Panc1 (cell line): ENCODE measurements around the gene TMEM163. TPM values are rescaled to one million over a fixed set of nuclear protein-coding genes. Genes with fewer than 3 reads are reported as not detected.

Experiments
- ATAC-seq: fragments of 200-7000 bp; cut with Tn5 transposase; 2 replicates; pipeline ENCODE4 v1.9.1; 2020; ENCODE audit warnings: mild to moderate bottlenecking, moderate library complexity
- BruUV-seq: library from RNA; stranded (reverse); fragments of 400-500 nt; replicated peaks from 2 replicates; lab custom pipeline; 2021; lab: Mats Ljungman, UMichigan
- CTCF ChIA-PET: fragments of 300-600 bp; sonication (Branson Sonifier 250); formaldehyde crosslinking; loops from one replicate; lab custom pipeline; 2022; ENCODE audit warnings: antibody characterized with exemption; lab: Charles Lee
- POLR2A ChIA-PET: fragments of 300-600 bp; sonication (Branson Sonifier 250); formaldehyde crosslinking; loops from one replicate; lab custom pipeline; 2022; ENCODE audit warnings: antibody characterized with exemption; lab: Charles Lee
- DNase-seq: peaks from one replicate; pipeline ENCODE4 v3.0.0-alpha.2; 2010; ENCODE audit warnings: low read depth, low spot score
- H3K27ac ChIP-seq: 2 replicates; pipeline ENCODE4 v1.5.1; 2011; ENCODE audit warnings: mild to moderate bottlenecking, low read length, inconsistent platforms
- H3K27me3 ChIP-seq: fragments of 200-500 bp; sonication (Bioruptor generic); 2 replicates; pipeline ENCODE4 v1.6.0; 2014; ENCODE audit warnings: low read length, inconsistent platforms; ENCODE audit not compliant: control insufficient read depth, insufficient read depth
- H3K36me3 ChIP-seq: fragments of 200-500 bp; sonication (Bioruptor generic); 2 replicates; pipeline ENCODE4 v1.5.1; 2014; ENCODE audit warnings: inconsistent platforms, mild to moderate bottlenecking, low read length, moderate library complexity; ENCODE audit not compliant: control insufficient read depth, insufficient read depth
- H3K4me1 ChIP-seq: 2 replicates; pipeline ENCODE4 v1.5.1; 2011; ENCODE audit warnings: inconsistent platforms, mild to moderate bottlenecking, low read length, moderate library complexity; ENCODE audit not compliant: control insufficient read depth, insufficient read depth
- H3K4me3 ChIP-seq, 2 experiments: 2 replicates each; pipeline ENCODE4 v1.5.1; 2011 to 2012; ENCODE audit warnings: low read depth in 2 of 2, low read length in 2 of 2, mild to moderate bottlenecking in 2 of 2, inconsistent platforms in 1 of 2, moderate library complexity in 1 of 2
- H3K9me3 ChIP-seq: fragments of 200-500 bp; sonication (Bioruptor generic); 2 replicates; pipeline ENCODE4 v1.5.1; 2014; ENCODE audit warnings: low read depth, mild to moderate bottlenecking, inconsistent platforms, low read length, moderate library complexity; ENCODE audit not compliant: control insufficient read depth, insufficient read depth
- POLR2AphosphoS5 ChIP-seq: IDR thresholded peaks from 2 replicates; pipeline ENCODE4 v1.6.1; 2012; ENCODE audit warnings: mild to moderate bottlenecking, low read depth, low read length, moderate library complexity
- SIN3A ChIP-seq: IDR thresholded peaks from 2 replicates; pipeline ENCODE4 v1.6.1; 2012; ENCODE audit warnings: low read depth, mild to moderate bottlenecking, low read length, moderate library complexity, borderline replicate concordance; ENCODE audit not compliant: insufficient read depth
- TCF7L2 ChIP-seq: IDR thresholded peaks from 2 replicates; pipeline ENCODE4 v1.6.1; 2011; ENCODE audit warnings: mild to moderate bottlenecking, low read depth, low read length, inconsistent platforms
- in situ Hi-C: cut with HindIII; loops from 2 replicates; pipeline ENCODE4 v1.10.0; 2016; ENCODE audit warnings: low sequenced_read_pairs, low pct_unique_long_range_greater_than_20kb
- intact Hi-C: fragments of 100-400 bp; cut with micrococcal nuclease; formaldehyde crosslinking; loops from one replicate; pipeline ENCODE4 v1.10.0; 2022; ENCODE audit not compliant: unreplicated experiment
- total RNA-seq: library from RNA; stranded (reverse); gene quantifications from one replicate; pipeline ENCODE4 v1.2.1, GENCODE V29; 2021; ENCODE audit not compliant: unreplicated experiment
- TF ChIP-seq, protein P1 (sequence below), 2 experiments: IDR thresholded peaks; 2 replicates each; pipeline ENCODE4 v1.6.1; 2011 to 2012; ENCODE audit warnings: low read depth in 2 of 2, control low read depth in 1 of 2, low read length in 1 of 2, mild to moderate bottlenecking in 1 of 2, moderate library complexity in 1 of 2; ENCODE audit not compliant: insufficient read depth in 1 of 2
- TF ChIP-seq, protein P2 (sequence below): fragments of 450-650 bp; IDR thresholded peaks from 2 replicates; pipeline ENCODE4 v1.5.1; 2017; ENCODE audit warnings: mild to moderate bottlenecking

TMEM163 gene
- total RNA-seq, 1 experiment from 2014 or later, result not detected

DNA sequence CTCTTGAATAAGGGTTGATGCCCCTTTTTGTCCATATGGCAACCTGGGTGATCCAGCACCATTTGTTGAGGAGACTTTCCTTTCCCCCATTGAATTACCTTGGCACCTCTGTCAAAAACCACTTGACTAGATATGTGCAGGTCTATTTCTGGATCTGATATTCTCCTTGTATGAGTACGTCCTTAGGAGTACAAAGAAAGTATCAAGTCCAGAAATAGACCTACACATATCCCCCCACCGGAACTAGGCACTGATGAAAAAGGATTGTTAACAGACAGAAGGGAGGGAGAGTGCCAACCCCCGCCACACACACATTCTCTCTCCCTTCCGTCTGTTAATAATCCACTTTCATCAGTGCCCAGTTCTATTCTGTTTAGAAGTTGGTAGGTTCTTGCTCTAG, 225.0 kb downstream of the TMEM163 start:
- ChIA-PET CTCF (no interaction called here), POLR2A (no interaction called here)
- ATAC-seq (no peak), DNase-seq (no peak)
- intact Hi-C loops, result no loop called here
- TF ChIP-seq TCF7L2, result no peak
- TF ChIP-seq POLR2AphosphoS5, result no peak
- TF ChIP-seq, protein P1, sequence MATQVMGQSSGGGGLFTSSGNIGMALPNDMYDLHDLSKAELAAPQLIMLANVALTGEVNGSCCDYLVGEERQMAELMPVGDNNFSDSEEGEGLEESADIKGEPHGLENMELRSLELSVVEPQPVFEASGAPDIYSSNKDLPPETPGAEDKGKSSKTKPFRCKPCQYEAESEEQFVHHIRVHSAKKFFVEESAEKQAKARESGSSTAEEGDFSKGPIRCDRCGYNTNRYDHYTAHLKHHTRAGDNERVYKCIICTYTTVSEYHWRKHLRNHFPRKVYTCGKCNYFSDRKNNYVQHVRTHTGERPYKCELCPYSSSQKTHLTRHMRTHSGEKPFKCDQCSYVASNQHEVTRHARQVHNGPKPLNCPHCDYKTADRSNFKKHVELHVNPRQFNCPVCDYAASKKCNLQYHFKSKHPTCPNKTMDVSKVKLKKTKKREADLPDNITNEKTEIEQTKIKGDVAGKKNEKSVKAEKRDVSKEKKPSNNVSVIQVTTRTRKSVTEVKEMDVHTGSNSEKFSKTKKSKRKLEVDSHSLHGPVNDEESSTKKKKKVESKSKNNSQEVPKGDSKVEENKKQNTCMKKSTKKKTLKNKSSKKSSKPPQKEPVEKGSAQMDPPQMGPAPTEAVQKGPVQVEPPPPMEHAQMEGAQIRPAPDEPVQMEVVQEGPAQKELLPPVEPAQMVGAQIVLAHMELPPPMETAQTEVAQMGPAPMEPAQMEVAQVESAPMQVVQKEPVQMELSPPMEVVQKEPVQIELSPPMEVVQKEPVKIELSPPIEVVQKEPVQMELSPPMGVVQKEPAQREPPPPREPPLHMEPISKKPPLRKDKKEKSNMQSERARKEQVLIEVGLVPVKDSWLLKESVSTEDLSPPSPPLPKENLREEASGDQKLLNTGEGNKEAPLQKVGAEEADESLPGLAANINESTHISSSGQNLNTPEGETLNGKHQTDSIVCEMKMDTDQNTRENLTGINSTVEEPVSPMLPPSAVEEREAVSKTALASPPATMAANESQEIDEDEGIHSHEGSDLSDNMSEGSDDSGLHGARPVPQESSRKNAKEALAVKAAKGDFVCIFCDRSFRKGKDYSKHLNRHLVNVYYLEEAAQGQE (IDR thresholded peaks at IDR 0.05; ENCODE audit: insufficient read depth in 1 of 2, low read depth in 2 of 2, low read length in 1 of 2), result no peak
- no peak for TF ChIP-seq SIN3A
- TF ChIP-seq, protein P2, sequence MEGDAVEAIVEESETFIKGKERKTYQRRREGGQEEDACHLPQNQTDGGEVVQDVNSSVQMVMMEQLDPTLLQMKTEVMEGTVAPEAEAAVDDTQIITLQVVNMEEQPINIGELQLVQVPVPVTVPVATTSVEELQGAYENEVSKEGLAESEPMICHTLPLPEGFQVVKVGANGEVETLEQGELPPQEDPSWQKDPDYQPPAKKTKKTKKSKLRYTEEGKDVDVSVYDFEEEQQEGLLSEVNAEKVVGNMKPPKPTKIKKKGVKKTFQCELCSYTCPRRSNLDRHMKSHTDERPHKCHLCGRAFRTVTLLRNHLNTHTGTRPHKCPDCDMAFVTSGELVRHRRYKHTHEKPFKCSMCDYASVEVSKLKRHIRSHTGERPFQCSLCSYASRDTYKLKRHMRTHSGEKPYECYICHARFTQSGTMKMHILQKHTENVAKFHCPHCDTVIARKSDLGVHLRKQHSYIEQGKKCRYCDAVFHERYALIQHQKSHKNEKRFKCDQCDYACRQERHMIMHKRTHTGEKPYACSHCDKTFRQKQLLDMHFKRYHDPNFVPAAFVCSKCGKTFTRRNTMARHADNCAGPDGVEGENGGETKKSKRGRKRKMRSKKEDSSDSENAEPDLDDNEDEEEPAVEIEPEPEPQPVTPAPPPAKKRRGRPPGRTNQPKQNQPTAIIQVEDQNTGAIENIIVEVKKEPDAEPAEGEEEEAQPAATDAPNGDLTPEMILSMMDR, result no peak
- no TSS peak for BruUV-seq
- in situ Hi-C loops, result no loop called here
- Histone ChIP-seq H3K27me3 (peaks cover 11% of the 10 kb centered on the region), H3K27ac (no peak overlapping the region), H3K9me3 (no peaks in the 10 kb centered on the region), H3K36me3 (no peaks in the 10 kb centered on the region), H3K4me1 (peaks cover 5% of the 10 kb centered on the region; the same call in 1 of the 2 replicates), H3K4me3 (no peak overlapping the region)

DNA sequence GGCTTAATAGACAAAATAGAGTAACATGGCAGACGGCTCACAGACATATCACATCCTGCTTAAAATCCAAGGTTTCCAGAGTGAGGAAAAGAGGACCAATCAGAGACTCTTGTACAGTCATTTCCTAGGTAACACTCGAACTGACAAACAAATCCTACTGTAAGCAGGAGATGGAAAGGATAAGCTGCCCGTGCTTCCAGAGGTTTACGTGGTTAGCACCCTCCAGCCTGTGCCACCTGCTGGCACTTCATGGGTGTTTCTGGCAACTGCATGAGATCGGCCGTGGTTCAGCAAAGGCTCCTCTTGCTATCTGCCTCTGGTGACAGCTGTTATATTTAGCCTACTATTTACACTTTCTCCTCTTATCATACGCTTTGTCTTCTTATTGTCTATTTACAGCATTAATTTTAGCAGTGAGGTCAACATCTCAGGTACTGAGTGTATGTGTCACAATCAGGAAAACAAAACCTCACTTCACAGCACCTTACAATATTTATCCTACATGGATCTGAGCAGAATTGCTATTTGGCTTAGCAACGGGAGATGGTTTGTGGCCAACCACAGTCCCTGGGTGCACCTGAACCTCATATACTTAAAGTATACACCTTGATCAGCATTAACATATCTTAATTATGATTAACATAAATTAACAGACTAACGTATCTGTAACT, 226.9 kb downstream of the TMEM163 start:
- no peaks in the 10 kb centered on the region for H3K9me3 ChIP-seq
- peaks cover 5% of the 10 kb centered on the region; the same call in 1 of the 2 replicates for H3K4me1 ChIP-seq
- no peak overlapping the region for H3K27ac ChIP-seq
- ChIA-PET POLR2A (no interaction called here), CTCF (no interaction called here)
- in situ Hi-C loops, result no loop called here
- no peak for TF ChIP-seq SIN3A
- TF ChIP-seq, protein P2, result peak; percentile 18; the same call in 1 of the 2 replicates
- H3K4me3 ChIP-seq, result no peak overlapping the region
- ATAC-seq (peak; percentile 51; the same call in 1 of the 2 replicates), DNase-seq (no peak)
- no TSS peak for BruUV-seq
- intact Hi-C loops, result no loop called here
- H3K27me3 ChIP-seq, result peaks cover 15% of the 10 kb centered on the region
- H3K36me3 ChIP-seq, result no peaks in the 10 kb centered on the region
